Keratinocyte (primary cell): ENCODE results near the gene MYO1D. TPM values are rescaled to one million over a fixed set of nuclear protein-coding genes. Genes with fewer than 3 reads are reported as not detected.

Experiments used
- DNase-seq: peaks from one replicate; pipeline ENCODE4 v3.0.0-alpha.2; 2011; ENCODE audit warnings: low read depth, missing footprints, low spot score
- FAIRE-seq: peaks from 2 replicates; lab custom pipeline; 2011; peaks lifted over from hg19 to GRCh38; lab: Jason Lieb, UNC
- H2AFZ ChIP-seq: 2 replicates; pipeline ENCODE4 v1.6.0; 2012; ENCODE audit warnings: low read length, control low read depth, inconsistent platforms; ENCODE audit not compliant: control insufficient read depth
- H3K27ac ChIP-seq: 2 replicates; pipeline ENCODE4 v1.5.1; 2011; ENCODE audit warnings: low read length; ENCODE audit not compliant: control insufficient read depth, insufficient read depth
- H3K27me3 ChIP-seq: 3 replicates; pipeline ENCODE4 v1.6.0; 2011; ENCODE audit warnings: low read length; ENCODE audit not compliant: control insufficient read depth, insufficient read depth; ENCODE audit errors: extremely low read depth
- H3K36me3 ChIP-seq, 2 experiments: 2 replicates in 1 of 2; 3 replicates in 1 of 2; pipeline ENCODE4 v1.5.1; 2011; ENCODE audit warnings: low read length in 2 of 2, mild to moderate bottlenecking in 1 of 2; ENCODE audit not compliant: control insufficient read depth in 2 of 2, insufficient read depth in 2 of 2; ENCODE audit errors: extremely low read depth in 1 of 2
- H3K4me1 ChIP-seq: 3 replicates; pipeline ENCODE4 v1.5.1; 2011; ENCODE audit warnings: low read length; ENCODE audit not compliant: control insufficient read depth, insufficient read depth; ENCODE audit errors: extremely low read depth
- H3K4me2 ChIP-seq: 3 replicates; pipeline ENCODE4 v1.6.0; 2011; ENCODE audit warnings: low read depth, low read length; ENCODE audit not compliant: control insufficient read depth, insufficient read depth; ENCODE audit errors: extremely low read depth
- H3K4me3 ChIP-seq, 3 experiments: fragments of 200-600 bp in 1 of 3; sonication (generic) in 1 of 3; 2 replicates in 2 of 3; 3 replicates in 1 of 3; pipeline ENCODE4 v1.5.1; 2011 to 2016; ENCODE audit warnings: low read length in 3 of 3, mild to moderate bottlenecking in 3 of 3, control low read depth in 2 of 3, inconsistent platforms in 1 of 3, low read depth in 1 of 3, mixed read lengths in 1 of 3, mixed run types in 1 of 3, moderate library complexity in 1 of 3; ENCODE audit not compliant: control insufficient read depth in 2 of 3, insufficient read depth in 2 of 3; ENCODE audit errors: extremely low read depth in 1 of 3
- H3K79me2 ChIP-seq: 2 replicates; pipeline ENCODE4 v1.6.0; 2012; ENCODE audit warnings: low read length; ENCODE audit not compliant: control insufficient read depth, insufficient read depth
- H3K9ac ChIP-seq: 3 replicates; pipeline ENCODE4 v1.6.0; 2011; ENCODE audit warnings: low read length; ENCODE audit not compliant: control insufficient read depth, insufficient read depth; ENCODE audit errors: extremely low read depth
- H3K9me1 ChIP-seq: 3 replicates; pipeline ENCODE4 v1.6.0; 2011; ENCODE audit warnings: low read length; ENCODE audit not compliant: control insufficient read depth, insufficient read depth; ENCODE audit errors: extremely low read depth
- H3K9me3 ChIP-seq: 2 replicates; pipeline ENCODE4 v1.5.1; 2012; ENCODE audit warnings: low read depth, low read length; ENCODE audit not compliant: control insufficient read depth
- H4K20me1 ChIP-seq: 3 replicates; pipeline ENCODE4 v1.6.0; 2011; ENCODE audit warnings: low read length; ENCODE audit not compliant: control insufficient read depth, insufficient read depth; ENCODE audit errors: extremely low read depth
- EZH2 ChIP-seq: IDR thresholded peaks from one replicate; pipeline ENCODE4 v1.6.1; 2012; ENCODE audit warnings: inconsistent platforms, mild to moderate bottlenecking, low read length, moderate library complexity
- dilution Hi-C: fragments of 300-500 bp; cut with MboI; formaldehyde crosslinking; loops from one replicate; pipeline ENCODE4 v1.7.0; 2020; ENCODE audit warnings: low sequenced_read_pairs; ENCODE audit not compliant: extremely low pct_ligation_motif_present
- polyA plus RNA-seq, 5 experiments: library from polyadenylated mRNA; depleted of rRNA in 3 of 5; stranded (reverse) in 3 of 5; stranded (forward) in 1 of 5; unstranded in 1 of 5; fragments of >200 nt; gene quantifications; 1 replicate in 1 of 5; 2 replicates in 3 of 5; 3 replicates in 1 of 5; pipeline versions ENCODE4 v1.2.1 to v1.2.3, GENCODE V29; 2011 to 2012; ENCODE audit warnings: missing spikeins in 2 of 5, low read depth in 1 of 5, low replicate concordance in 1 of 5
- TF ChIP-seq, protein P1 (sequence below), 3 experiments: IDR thresholded peaks in 1 of 3; conservative IDR thresholded peaks in 1 of 3; optimal IDR thresholded peaks in 1 of 3; 2 replicates in 2 of 3; 3 replicates in 1 of 3; pipeline versions ENCODE3 to v1.5.1; 2011; ENCODE audit warnings: low read length in 3 of 3, mild to moderate bottlenecking in 3 of 3, moderate library complexity in 2 of 3, control low read depth in 1 of 3, inconsistent platforms in 1 of 3; ENCODE audit not compliant: insufficient read depth in 2 of 3; ENCODE audit errors: extremely low read depth in 1 of 3

MYO1D gene
- polyA plus RNA-seq, 1 donor (not counting 4 experiments of a cell fraction or from before 2014, with no cell fraction given): 33.7 TPM

DNA sequence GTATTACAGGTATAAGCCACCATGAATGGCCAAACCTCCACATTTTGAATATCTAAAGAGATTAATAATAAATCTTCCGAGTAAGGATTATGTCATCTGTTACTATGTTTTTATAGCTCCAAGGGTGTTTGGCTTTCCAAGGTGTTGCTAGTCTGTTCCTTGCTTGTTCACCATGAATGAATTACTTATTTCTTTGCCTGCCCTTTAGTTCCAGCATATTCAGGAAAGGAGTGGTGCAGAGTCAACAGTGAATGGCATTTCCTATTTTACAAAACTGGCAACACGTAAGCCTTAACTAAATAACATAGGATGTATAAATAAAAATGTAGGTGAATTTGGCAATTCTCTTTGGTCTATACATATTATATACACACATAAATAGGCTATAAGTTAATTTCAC is 70.3 kb downstream of the MYO1D start:
- no peak overlapping the region for H2AFZ ChIP-seq
- no peak overlapping the region for H3K4me2 ChIP-seq
- H3K27ac ChIP-seq: no peak overlapping the region
- H3K4me3 ChIP-seq: no peak overlapping the region
- DNase-seq (no peak), FAIRE-seq (no peak)
- peaks cover 0 to 2% of the 10 kb centered on the region in 2 experiments for H3K36me3 ChIP-seq
- no peaks in the 10 kb centered on the region for H3K9me3 ChIP-seq
- H3K79me2 ChIP-seq: peaks cover 6% of the 10 kb centered on the region
- no peaks in the 10 kb centered on the region for H4K20me1 ChIP-seq
- H3K27me3 ChIP-seq: no peaks in the 10 kb centered on the region
- dilution Hi-C loops: no loop called here
- TF ChIP-seq EZH2: no peak
- TF ChIP-seq, protein P1, sequence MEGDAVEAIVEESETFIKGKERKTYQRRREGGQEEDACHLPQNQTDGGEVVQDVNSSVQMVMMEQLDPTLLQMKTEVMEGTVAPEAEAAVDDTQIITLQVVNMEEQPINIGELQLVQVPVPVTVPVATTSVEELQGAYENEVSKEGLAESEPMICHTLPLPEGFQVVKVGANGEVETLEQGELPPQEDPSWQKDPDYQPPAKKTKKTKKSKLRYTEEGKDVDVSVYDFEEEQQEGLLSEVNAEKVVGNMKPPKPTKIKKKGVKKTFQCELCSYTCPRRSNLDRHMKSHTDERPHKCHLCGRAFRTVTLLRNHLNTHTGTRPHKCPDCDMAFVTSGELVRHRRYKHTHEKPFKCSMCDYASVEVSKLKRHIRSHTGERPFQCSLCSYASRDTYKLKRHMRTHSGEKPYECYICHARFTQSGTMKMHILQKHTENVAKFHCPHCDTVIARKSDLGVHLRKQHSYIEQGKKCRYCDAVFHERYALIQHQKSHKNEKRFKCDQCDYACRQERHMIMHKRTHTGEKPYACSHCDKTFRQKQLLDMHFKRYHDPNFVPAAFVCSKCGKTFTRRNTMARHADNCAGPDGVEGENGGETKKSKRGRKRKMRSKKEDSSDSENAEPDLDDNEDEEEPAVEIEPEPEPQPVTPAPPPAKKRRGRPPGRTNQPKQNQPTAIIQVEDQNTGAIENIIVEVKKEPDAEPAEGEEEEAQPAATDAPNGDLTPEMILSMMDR (optimal IDR thresholded peaks at IDR 0.05 in 1 of 3, IDR thresholded peaks at IDR 0.05 in 1 of 3, conservative IDR thresholded peaks at IDR 0.05 in 1 of 3; ENCODE audit: extremely low read depth in 1 of 3, insufficient read depth in 2 of 3, low read length in 3 of 3): no peak
- H3K9ac ChIP-seq: no peak overlapping the region
- H3K4me1 ChIP-seq: peaks cover 25% of the 10 kb centered on the region
- no peaks in the 10 kb centered on the region for H3K9me1 ChIP-seq

DNA sequence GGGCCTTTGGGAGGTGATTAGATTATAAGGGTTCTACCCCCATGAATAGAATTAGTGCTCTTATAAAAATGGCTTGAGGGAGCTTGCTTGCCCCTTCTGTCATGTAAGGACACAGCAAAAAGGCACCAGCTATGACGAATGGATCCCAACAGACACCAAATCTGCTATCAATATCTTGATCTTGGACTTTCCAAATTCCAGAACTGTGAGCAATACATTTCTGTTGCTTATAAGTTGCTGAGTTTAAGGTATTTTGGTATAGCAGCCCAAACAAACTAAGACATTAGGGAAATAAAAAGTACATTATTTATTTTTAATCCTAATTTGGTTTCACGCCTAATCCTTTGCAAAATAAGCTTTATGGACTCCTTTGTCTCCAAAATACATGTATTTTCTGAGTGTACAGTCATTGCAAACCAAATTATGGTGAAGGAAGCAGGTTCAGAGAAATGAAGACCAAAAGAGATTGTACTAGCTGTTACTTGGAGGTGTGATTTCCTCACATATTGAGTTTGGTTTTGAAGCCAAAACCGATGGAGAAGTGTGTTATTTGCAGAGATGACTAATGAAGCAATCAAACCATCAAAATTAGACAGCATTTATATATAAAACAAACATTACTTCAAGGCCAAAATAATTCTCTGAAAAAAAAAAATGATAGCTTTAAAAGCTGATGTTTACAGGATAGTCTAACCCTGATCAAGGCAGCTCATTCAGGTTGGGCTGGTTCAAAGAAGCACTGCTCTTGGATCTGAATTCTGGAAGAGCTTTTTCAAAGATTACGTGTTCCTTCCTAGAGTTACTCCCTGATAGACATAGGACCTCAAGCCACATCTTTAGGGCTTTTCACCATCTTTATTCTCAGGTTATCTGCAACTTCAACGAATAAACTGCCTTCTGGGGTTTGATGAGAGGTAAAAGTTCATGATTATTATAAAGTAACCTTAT is 71.6 kb downstream of the MYO1D start:
- dilution Hi-C loops: no loop called here
- H3K9me1 ChIP-seq: no peaks in the 10 kb centered on the region
- H3K9me3 ChIP-seq: no peaks in the 10 kb centered on the region
- peaks cover 7% of the 10 kb centered on the region for H3K79me2 ChIP-seq
- H3K9ac ChIP-seq: no peak overlapping the region
- H3K4me1 ChIP-seq: peaks cover 25% of the 10 kb centered on the region
- peaks cover 0 to 2% of the 10 kb centered on the region in 2 experiments for H3K36me3 ChIP-seq
- peak overlapping the region; percentile 3 for H3K4me2 ChIP-seq
- H3K27ac ChIP-seq: peak overlapping the region; percentile 28
- DNase-seq (no peak), FAIRE-seq (peak; percentile 88)
- no peak overlapping the region for H3K4me3 ChIP-seq
- no peak for TF ChIP-seq EZH2
- TF ChIP-seq, protein P1 (optimal IDR thresholded peaks at IDR 0.05 in 1 of 3, IDR thresholded peaks at IDR 0.05 in 1 of 3, conservative IDR thresholded peaks at IDR 0.05 in 1 of 3; ENCODE audit: extremely low read depth in 1 of 3, insufficient read depth in 2 of 3, low read length in 3 of 3): no peak
- no peaks in the 10 kb centered on the region for H4K20me1 ChIP-seq
- no peaks in the 10 kb centered on the region for H3K27me3 ChIP-seq
- H2AFZ ChIP-seq: no peak overlapping the region
